Measurements from ENCODE around the gene SLC16A7. TPM values are rescaled to one million over a fixed set of nuclear protein-coding genes. Genes with fewer than 3 reads are reported as not detected.

Gene SLC16A7
- total RNA-seq, 6 donors from 2014 or later, result 5.3 to 35.6 (median 22.5) TPM

DNA sequence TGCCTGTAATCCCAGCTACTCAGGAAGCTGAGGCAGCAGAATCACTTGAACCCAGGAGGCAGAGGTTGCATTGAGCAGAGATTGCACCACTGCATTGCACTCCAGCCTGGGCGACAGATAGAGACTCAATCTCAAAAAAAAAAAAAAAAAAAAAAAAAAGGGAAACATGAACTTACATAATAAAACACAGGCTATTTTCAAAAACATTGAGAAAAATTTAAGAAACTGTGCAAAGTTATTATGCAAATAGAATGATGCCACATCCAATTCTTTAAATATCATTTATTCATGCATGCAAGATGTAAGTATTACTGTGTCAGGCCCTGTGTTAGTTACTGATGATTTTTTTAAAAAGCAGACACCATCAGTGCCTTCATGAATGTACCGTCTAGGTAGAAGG, 20.0 kb upstream of the SLC16A7 start:
- Histone ChIP-seq H3K4me3 (no peak overlapping the region), H3K36me3 (no peaks in the 10 kb centered on the region), H3K27me3 (no peaks in the 10 kb centered on the region), H3K9me3 (no peaks in the 10 kb centered on the region), H3K27ac (no peak overlapping the region), H3K4me1 (no peaks in the 10 kb centered on the region)
- TF ChIP-seq CTCF (IDR thresholded peaks at IDR 0.05), result no peak
- ATAC-seq (ENCODE audit: low FRiP score in 2 of 2) (no peak), DNase-seq (no peak)
- 78 to 84% methylated on average over 2 of the region's 2 CpGs for WGBS, 2 donors

DNA sequence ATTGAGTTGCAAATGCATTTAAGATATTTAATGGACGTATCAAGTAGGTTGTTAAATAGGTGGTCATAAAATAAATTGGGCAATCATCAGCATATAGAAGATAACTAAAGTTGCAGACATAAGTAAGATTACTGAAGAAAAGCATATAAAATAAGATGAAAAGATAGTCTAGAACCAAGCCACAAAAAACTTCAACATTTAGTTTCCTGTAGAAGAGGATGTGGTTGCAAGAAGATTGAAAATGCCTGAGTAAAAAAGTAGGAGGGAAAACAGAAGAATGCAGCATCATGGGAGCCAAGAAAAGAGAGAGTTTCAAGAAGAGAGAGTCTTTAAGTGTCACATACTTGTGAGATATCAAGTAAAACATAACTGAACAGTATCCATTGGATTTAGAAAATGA, 17.6 kb upstream of the SLC16A7 start:
- DNase-seq (no peak), ATAC-seq (ENCODE audit: low FRiP score in 2 of 2) (no peak)
- Histone ChIP-seq H3K27ac (no peak overlapping the region), H3K9me3 (no peaks in the 10 kb centered on the region), H3K36me3 (no peaks in the 10 kb centered on the region), H3K4me1 (no peaks in the 10 kb centered on the region), H3K27me3 (no peaks in the 10 kb centered on the region), H3K4me3 (no peak overlapping the region)
- TF ChIP-seq CTCF (IDR thresholded peaks at IDR 0.05) (no peak), POLR2A (IDR thresholded peaks at IDR 0.05) (no peak), POLR2AphosphoS5 (IDR thresholded peaks at IDR 0.05) (no peak), EP300 (IDR thresholded peaks at IDR 0.05) (no peak)
- 79 to 93% methylated on average over 1 of the region's 1 CpG for WGBS, 2 donors

DNA sequence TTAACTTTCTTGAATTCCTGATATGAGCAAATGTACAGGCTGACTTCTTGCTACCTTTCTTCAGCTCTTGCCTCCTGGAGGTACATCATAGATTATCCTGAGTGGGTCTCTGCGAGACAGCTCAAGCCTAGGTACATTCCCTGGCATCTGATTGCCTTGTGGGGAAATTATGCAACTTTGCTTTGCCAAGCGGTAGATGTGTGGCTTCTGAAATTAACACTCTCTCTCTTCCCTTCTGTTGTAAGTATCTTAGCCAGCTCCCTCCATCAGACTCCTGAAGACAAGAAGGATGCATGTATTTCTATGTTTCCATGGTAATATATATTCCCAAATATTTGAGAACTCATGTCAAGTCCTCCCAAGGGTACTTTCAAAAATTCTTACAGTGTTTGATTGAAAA, 16.2 kb upstream of the SLC16A7 start:
- Histone ChIP-seq H3K4me1 (no peaks in the 10 kb centered on the region), H3K27ac (no peak overlapping the region), H3K9me3 (no peaks in the 10 kb centered on the region), H3K4me3 (no peak overlapping the region), H3K27me3 (no peaks in the 10 kb centered on the region), H3K36me3 (no peaks in the 10 kb centered on the region)
- DNase-seq, result no peak
- no peak for ATAC-seq (ENCODE audit: low FRiP score in 2 of 2)
- WGBS, 2 donors, result 70 to 83% methylated on average over 2 of the region's 2 CpGs
- no peak for TF ChIP-seq POLR2AphosphoS5 (IDR thresholded peaks at IDR 0.05)
- TF ChIP-seq EP300 (IDR thresholded peaks at IDR 0.05), result no peak
- no peak for TF ChIP-seq CTCF (IDR thresholded peaks at IDR 0.05)
- TF ChIP-seq POLR2A (IDR thresholded peaks at IDR 0.05), result no peak

DNA sequence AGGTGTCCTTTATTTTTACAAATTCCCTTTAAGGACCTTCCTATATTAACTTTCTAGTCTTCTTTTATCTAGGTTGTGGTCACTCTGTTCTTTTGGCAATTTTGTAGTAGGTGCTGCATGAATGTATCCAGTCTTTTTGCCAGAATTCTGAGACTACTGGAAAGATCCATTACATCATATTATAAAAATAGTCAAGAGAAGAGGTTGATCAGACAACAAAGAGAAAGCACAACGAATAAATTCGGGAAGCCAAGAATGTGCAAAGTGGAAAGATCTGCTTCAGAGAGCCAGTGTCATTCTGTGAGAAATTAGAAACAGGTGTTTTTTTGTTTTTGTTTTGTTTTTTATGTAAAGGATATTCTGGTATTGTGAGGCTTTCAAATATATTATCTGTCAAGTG, 15.8 kb upstream of the SLC16A7 start:
- DNase-seq (no peak), ATAC-seq (ENCODE audit: low FRiP score in 2 of 2) (peak in 1 of 2 donors; percentile 38)
- no peaks in the 10 kb centered on the region for H3K36me3 ChIP-seq
- H3K4me3 ChIP-seq, result no peak overlapping the region
- H3K4me1 ChIP-seq, result no peaks in the 10 kb centered on the region
- H3K27me3 ChIP-seq, result no peaks in the 10 kb centered on the region
- TF ChIP-seq EP300 (IDR thresholded peaks at IDR 0.05) (no peak), CTCF (IDR thresholded peaks at IDR 0.05) (no peak), POLR2A (IDR thresholded peaks at IDR 0.05) (no peak), POLR2AphosphoS5 (IDR thresholded peaks at IDR 0.05) (no peak)
- H3K27ac ChIP-seq, result no peak overlapping the region
- H3K9me3 ChIP-seq, result no peaks in the 10 kb centered on the region
- WGBS, 2 donors, result 62 to 66% methylated on average over 2 of the region's 2 CpGs

- H3K27ac ChIP-seq, result no peak overlapping the region
- no peaks in the 10 kb centered on the region for H3K27me3 ChIP-seq
- WGBS, 2 donors, result 75 to 86% methylated on average over 1 of the region's 1 CpG
- ATAC-seq (ENCODE audit: low FRiP score in 2 of 2) (no peak), DNase-seq (no peak)
- H3K36me3 ChIP-seq, result no peaks in the 10 kb centered on the region
- no peaks in the 10 kb centered on the region for H3K9me3 ChIP-seq
- TF ChIP-seq POLR2A (IDR thresholded peaks at IDR 0.05) (no peak), EP300 (IDR thresholded peaks at IDR 0.05) (no peak), POLR2AphosphoS5 (IDR thresholded peaks at IDR 0.05) (no peak), CTCF (IDR thresholded peaks at IDR 0.05) (no peak)
- H3K4me3 ChIP-seq, result no peak overlapping the region
- no peaks in the 10 kb centered on the region for H3K4me1 ChIP-seq
These were observed 12.7 kb upstream of the SLC16A7 start for GRCh38 chr12:59583003-59583712.

All from upper lobe of left lung (tissue), 6 donors.